Mesodermal cell (in vitro differentiated cells): ENCODE measurements around the gene MRPL23.

Experiments
- H3K27ac ChIP-seq: 2 replicates; pipeline ENCODE4 v1.7.0; 2013; ENCODE audit warnings: mild to moderate bottlenecking, low read depth, low read length, moderate library complexity; ENCODE audit not compliant: severe bottlenecking
- H3K36me3 ChIP-seq: 2 replicates; pipeline ENCODE4 v1.7.1; 2013; ENCODE audit warnings: mild to moderate bottlenecking, low read length, moderate library complexity; ENCODE audit not compliant: control insufficient read depth, insufficient read depth
- H3K4me1 ChIP-seq: one replicate; pipeline ENCODE4 v1.7.1; 2013; ENCODE audit warnings: mild to moderate bottlenecking, low read length; ENCODE audit not compliant: insufficient read depth, control insufficient read depth, poor library complexity, severe bottlenecking
- H3K4me3 ChIP-seq: 2 replicates; pipeline ENCODE4 v1.7.0; 2013; ENCODE audit warnings: low read length, control low read depth, mild to moderate bottlenecking; ENCODE audit not compliant: insufficient read depth, poor library complexity, severe bottlenecking; ENCODE audit errors: extremely low read depth
- H3K9me3 ChIP-seq: 2 replicates; pipeline ENCODE4 v1.7.1; 2013; ENCODE audit warnings: mild to moderate bottlenecking, low read length, moderate library complexity; ENCODE audit not compliant: control insufficient read depth
- WGBS, 2 experiments: methylation state at CpG; one replicate each; pipeline ENCODE4 v1.1.5; 2013; ENCODE audit warnings: missing lambda C conversion rate in 2 of 2; ENCODE audit not compliant: insufficient coverage in 2 of 2; 5-methylcytosine and 5-hydroxymethylcytosine counted together

The MRPL23 gene

GRCh38 chr11:1922481-1923081 lies 24.6 kb upstream of the MRPL23 start:
- 84 to 85% methylated on average over 7 to 10 of the region's 14 CpGs for WGBS, 2 experiments
- Histone ChIP-seq H3K4me1 (peaks cover 13% of the 10 kb centered on the region), H3K27ac (no peak overlapping the region), H3K9me3 (no peaks in the 10 kb centered on the region), H3K4me3 (no peak overlapping the region), H3K36me3 (no peaks in the 10 kb centered on the region)

DNA sequence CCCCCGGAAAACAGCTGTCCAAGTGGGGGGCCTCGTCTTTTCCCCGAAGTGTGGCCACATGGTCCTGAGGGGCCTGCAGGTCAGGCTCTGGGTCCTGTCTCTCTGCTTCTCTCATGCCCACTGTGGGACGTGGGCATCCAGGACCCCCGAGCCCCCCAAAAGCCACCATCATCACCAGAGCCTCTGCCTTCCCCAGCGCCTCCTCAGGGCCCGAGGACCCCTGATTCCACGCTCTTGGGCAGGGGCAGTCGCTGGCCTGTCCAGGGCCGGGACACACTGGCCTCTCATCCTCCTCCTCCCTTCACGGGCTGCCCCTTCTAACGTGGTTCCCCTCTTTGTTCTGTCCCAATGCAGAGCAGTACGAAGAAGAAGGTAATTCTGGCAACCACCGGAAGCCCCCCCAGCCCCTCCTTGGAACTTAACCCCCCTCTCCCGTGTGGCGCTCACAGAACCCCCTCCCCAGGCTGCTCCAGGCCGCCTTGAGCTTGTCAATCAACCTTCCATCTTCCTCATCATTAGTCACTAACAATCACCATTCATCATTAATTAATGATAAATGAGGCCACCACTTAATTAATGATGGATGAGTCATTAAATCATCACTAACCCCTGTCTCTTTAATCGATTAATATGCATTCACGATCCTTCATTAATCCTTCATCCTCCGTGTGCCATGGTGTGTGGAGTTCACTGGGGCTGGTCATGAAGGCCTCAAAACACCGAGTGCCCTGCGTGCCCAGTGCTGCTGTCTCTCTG lies 23.8 kb upstream of the MRPL23 start:
- Histone ChIP-seq H3K27ac (no peak overlapping the region), H3K36me3 (no peaks in the 10 kb centered on the region), H3K4me3 (no peak overlapping the region), H3K9me3 (no peaks in the 10 kb centered on the region), H3K4me1 (peaks cover 18% of the 10 kb centered on the region)
- WGBS, 2 experiments = 90 to 92% methylated on average over 16 to 18 of the region's 22 CpGs

GRCh38 chr11:1924181-1924580 lies 23.0 kb upstream of the MRPL23 start:
- WGBS, 2 experiments = 92 to 94% methylated on average over 17 of the region's 17 CpGs
- H3K4me1 ChIP-seq = peaks cover 21% of the 10 kb centered on the region
- no peaks in the 10 kb centered on the region for H3K36me3 ChIP-seq
- no peak overlapping the region for H3K4me3 ChIP-seq
- no peaks in the 10 kb centered on the region for H3K9me3 ChIP-seq
- H3K27ac ChIP-seq = no peak overlapping the region

- no peak overlapping the region for H3K4me3 ChIP-seq
- no peak overlapping the region for H3K27ac ChIP-seq
- 81 to 85% methylated on average over 16 to 17 of the region's 21 CpGs for WGBS, 2 experiments
- H3K9me3 ChIP-seq = no peaks in the 10 kb centered on the region
- H3K36me3 ChIP-seq = no peaks in the 10 kb centered on the region
- H3K4me1 ChIP-seq = peaks cover 21% of the 10 kb centered on the region
Measured at GRCh38 chr11:1924646-1925372, 22.3 kb upstream of the MRPL23 start.

DNA sequence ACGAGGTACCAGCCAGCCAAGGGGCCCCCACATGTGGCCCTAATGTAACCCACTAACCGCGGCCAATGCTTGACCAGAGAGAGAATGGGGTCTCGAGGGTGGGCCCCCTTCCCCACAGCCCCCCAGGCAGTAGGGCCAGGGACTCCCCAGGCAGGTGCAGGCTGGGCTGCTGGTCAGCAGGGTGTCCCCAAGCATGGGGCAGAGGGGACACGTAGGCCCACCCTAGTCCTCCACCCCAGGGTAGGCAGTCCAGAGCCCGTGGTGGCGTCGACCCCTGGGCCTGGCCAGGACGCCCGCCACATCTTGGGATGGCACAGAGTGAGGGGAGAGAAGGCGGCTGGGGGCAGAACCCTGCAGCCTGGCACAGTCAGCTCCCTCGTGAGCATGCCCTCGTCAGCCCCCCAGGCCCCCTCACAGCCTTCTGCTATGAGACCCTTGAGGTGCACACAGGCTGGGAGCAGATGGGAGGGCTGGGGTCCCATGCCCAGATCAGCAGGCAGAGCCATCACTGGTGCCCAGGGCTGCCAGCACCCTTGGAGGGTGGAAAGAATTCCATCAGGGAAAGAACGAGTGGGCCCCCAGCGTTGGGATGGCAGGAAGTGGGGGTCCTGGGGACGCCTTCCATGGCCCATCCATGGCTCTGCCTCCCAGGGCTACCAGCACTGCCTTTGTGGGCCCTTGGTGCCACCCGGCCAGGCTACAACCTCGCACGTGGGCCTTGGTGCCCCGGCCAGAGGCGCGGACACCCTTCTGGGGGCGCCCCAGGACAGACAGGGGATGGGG lies 21.6 kb upstream of the MRPL23 start:
- Histone ChIP-seq H3K27ac (no peak overlapping the region), H3K4me1 (peaks cover 25% of the 10 kb centered on the region), H3K36me3 (no peaks in the 10 kb centered on the region), H3K4me3 (no peak overlapping the region), H3K9me3 (no peaks in the 10 kb centered on the region)
- 94 to 97% methylated on average over 10 to 21 of the region's 23 CpGs for WGBS, 2 experiments

DNA sequence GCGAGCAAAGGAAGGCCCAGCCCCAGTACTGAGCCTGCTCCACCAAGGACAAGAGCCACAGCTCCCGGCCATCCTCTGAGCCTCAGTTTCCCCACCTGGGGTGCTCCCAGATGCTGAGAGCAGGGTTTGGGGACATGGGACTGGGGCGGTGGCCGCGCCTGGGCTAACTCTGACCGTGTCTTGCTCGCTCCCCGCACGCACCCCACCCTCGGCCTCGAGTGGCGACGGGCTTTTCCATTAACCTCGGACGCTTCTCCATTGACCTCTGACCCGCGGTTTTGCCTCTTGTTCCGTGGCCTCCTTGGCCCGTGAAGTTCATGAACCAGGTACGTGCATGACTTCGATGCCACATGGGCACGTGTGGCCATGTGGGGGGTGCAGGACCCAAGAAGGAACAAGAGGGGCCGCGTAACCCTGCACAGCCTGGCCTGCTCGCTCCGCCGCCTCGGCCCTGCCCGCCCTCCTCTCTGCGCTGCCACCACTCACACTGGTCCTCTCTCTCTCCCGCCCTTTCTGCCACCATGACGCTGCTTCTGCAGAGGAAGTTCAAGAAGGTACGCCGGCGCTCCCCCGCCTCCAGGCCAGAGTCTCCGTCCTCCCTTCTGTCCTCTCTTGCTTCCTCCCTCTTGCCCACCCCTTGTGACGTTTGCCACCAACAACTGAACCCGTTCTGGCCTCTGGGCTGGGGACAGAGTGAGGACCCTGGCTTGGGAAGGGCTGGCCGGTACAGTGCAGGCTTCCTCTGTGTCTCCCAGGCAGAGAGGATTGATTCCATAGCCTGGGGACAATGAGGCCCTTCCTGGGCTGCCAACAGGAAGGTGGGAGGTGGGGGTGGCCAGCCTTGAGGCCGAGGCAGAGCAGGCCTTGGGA lies 20.7 kb upstream of the MRPL23 start:
- Histone ChIP-seq H3K36me3 (no peaks in the 10 kb centered on the region), H3K4me3 (no peak overlapping the region), H3K9me3 (no peaks in the 10 kb centered on the region), H3K4me1 (peaks cover 21% of the 10 kb centered on the region), H3K27ac (no peak overlapping the region)
- 96% methylated on average over 35 to 37 of the region's 41 CpGs for WGBS, 2 experiments

DNA sequence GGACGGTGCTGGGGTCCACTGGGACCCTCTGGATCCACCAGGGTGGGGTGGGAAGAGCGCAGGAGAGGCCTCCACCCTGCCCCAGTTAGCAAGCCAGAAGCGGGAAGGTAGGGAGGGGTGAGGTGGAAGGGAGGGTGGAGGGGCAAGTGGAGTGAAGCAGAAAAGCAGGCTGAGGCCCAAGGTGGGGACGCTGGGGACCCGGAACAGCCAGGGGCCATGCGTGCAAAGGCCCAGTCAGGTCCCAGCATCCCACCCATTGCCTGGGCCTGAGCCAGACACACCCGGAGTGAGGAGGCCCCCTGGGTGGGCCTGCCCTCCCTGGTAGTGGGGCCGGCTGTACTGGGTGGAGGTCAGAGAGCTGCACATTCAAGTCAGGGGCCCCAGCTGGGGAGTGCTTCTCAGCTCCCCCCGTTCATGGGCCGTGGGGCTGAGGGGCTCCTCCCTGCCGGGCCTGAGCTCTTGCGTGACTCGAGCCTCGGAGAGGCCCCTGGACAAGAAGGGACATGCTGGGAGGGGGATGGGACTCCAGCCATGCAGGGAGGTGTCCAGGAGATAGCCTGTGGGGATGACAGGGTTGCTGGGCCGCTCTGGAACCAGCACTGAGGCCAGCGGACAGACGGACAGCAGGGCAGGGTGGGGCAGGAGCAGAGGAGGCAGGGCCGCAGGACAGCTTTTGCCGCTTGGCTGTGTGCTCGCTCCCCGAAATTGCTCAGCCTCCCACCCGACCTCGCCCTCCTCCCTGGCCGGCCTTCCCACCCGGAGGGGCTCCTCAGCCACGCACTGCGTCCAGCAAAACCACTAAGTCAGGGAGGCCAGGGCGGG lies 19.9 kb upstream of the MRPL23 start:
- Histone ChIP-seq H3K4me1 (peaks cover 19% of the 10 kb centered on the region), H3K4me3 (no peak overlapping the region), H3K36me3 (no peaks in the 10 kb centered on the region), H3K9me3 (no peaks in the 10 kb centered on the region), H3K27ac (no peak overlapping the region)
- 87 to 89% methylated on average over 24 to 26 of the region's 28 CpGs for WGBS, 2 experiments

- Histone ChIP-seq H3K4me1 (peaks cover 19% of the 10 kb centered on the region), H3K9me3 (no peaks in the 10 kb centered on the region), H3K4me3 (no peak overlapping the region), H3K36me3 (no peaks in the 10 kb centered on the region), H3K27ac (no peak overlapping the region)
- 89 to 95% methylated on average over 19 to 20 of the region's 20 CpGs for WGBS, 2 experiments
Measured at GRCh38 chr11:1927848-1928469, 19.2 kb upstream of the MRPL23 start.

DNA sequence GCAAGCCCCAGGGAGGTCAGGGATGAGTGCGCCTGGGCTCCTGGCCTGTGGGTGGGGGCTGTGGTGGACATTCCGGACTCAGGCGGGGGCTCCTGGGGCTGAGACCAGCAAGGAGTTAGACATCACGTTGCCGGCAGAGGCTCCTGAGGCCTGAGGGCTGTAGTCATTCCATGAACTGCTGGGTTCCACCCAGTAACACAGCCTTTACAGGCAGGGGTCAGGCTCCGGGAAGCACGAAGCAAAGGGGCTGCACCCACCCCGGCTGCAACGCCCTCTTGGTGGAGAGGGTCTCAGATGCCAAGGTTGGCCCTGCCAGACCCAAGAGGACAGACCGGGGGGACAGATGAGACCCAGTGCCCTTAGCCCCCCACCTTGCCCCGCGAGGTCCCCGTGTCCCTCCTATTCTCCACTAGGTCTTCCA lies 18.7 kb upstream of the MRPL23 start:
- H3K9me3 ChIP-seq = no peaks in the 10 kb centered on the region
- H3K4me1 ChIP-seq = peaks cover 19% of the 10 kb centered on the region
- no peaks in the 10 kb centered on the region for H3K36me3 ChIP-seq
- WGBS, 2 experiments = 84 to 94% methylated on average over 9 to 13 of the region's 13 CpGs
- no peak overlapping the region for H3K4me3 ChIP-seq
- H3K27ac ChIP-seq = no peak overlapping the region
